Measurements from ENCODE around the gene C19orf67.

Gene C19orf67

DNA sequence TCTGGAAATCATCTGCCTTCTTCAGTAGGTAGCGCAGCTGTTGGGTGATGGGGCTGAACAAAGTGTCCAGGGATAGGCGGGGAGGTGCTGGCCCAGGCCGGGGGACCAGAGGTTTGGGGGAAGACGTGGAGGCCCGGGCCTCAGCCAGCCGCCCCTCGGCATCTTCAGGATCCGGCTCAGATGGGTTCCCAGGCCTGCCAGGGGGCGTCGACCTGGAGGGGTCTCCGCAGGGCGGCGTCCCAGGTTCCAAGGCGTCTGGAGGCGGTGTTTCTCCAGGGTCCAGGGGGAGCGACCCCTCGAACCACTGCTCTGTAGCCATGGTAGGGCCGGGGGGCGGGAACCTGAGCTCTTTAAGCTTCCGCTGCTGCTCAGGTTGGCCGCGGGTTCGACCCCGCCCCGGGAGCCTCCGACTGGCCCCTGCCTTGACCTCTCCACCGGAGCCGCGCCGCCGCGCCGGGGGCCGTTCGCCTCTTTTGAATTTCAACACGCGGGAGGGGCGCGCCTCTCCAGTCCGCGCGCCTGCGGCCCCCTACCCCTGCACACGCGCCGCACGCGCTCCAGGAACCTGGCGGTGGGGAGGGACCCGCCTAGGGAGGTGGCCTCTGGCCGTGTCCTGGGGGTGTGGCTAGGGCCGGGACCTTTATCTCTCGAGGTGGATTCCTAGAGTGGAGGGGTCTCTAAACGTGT lies at the start of gene C19orf67:
Gene C19orf67, minus strand, starts transcription at position 475 of the 687 bp plus-strand sequence. Its CDS starts 156 bp downstream, at position 319.
- Histone ChIP-seq H3K9me3 (ENCODE audit: control insufficient read depth in 2 of 2, low read length in 2 of 2) (no peaks in the 10 kb centered on the region), H3K27me3 (ENCODE audit: control insufficient read depth in 1 of 2, insufficient read depth in 2 of 2, low read length in 2 of 2) (no peaks in the 10 kb centered on the region), H3K4me3 (ENCODE audit: low read length in 2 of 2) (no peak within 1 kb of the TSS), H3K9ac (ENCODE audit: low read length in 2 of 2) (no peak within 1 kb of the TSS), H3K36me3 (ENCODE audit: control insufficient read depth in 2 of 2, insufficient read depth in 2 of 2, low read length in 2 of 2) (peaks cover 5 to 6% of the 10 kb centered on the region in 2 donors), H3K27ac (ENCODE audit: low read length) (no peak within 1 kb of the TSS), H3K4me1 (ENCODE audit: control insufficient read depth, insufficient read depth, low read length) (peaks cover 22% of the 10 kb centered on the region)

DNA sequence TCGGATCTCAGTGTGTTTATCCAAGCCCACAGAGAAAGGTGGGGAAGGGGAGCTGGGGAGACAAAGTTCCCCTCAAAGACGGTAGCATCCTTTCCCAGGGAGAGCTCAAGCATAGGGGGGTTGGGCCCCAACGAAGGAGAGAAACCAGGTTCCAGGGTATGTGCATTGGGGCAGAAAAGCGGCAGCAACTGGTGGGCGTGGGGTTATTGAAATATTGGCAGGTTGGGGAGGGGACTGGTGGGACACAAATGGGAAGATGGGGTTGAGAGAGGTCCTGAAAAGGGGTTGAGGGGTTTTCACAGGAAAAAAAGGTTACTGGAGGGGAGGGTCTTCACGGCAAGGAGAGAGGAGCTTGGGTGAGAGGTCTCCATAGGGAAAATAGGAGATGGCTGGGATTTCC lies 49.8 kb upstream of the C19orf67 start:
- no peak overlapping the region for H3K27ac ChIP-seq (ENCODE audit: low read length)

GRCh38 chr19:14127929-14128509 lies 42.4 kb upstream of the C19orf67 start:
- Histone ChIP-seq H3K27ac (ENCODE audit: low read length) (no peak overlapping the region), H3K9ac (ENCODE audit: low read length in 2 of 2) (no peak overlapping the region), H3K9me3 (ENCODE audit: control insufficient read depth in 2 of 2, low read length in 2 of 2) (no peaks in the 10 kb centered on the region), H3K27me3 (ENCODE audit: control insufficient read depth in 1 of 2, insufficient read depth in 2 of 2, low read length in 2 of 2) (no peaks in the 10 kb centered on the region), H3K4me3 (ENCODE audit: low read length in 2 of 2) (no peak overlapping the region), H3K4me1 (ENCODE audit: control insufficient read depth, insufficient read depth, low read length) (no peaks in the 10 kb centered on the region), H3K36me3 (ENCODE audit: control insufficient read depth in 2 of 2, insufficient read depth in 2 of 2, low read length in 2 of 2) (no peaks in the 10 kb centered on the region)

More for the DNA sequence above, 49.8 kb upstream of the C19orf67 start:
- H3K4me1 ChIP-seq (ENCODE audit: control insufficient read depth, insufficient read depth, low read length): peaks cover 25% of the 10 kb centered on the region
- H3K36me3 ChIP-seq (ENCODE audit: control insufficient read depth in 2 of 2, insufficient read depth in 2 of 2, low read length in 2 of 2): no peaks in the 10 kb centered on the region
- H3K9me3 ChIP-seq (ENCODE audit: control insufficient read depth in 2 of 2, low read length in 2 of 2): no peaks in the 10 kb centered on the region
- H3K27me3 ChIP-seq (ENCODE audit: control insufficient read depth in 1 of 2, insufficient read depth in 2 of 2, low read length in 2 of 2): no peaks in the 10 kb centered on the region
- no peak overlapping the region for H3K4me3 ChIP-seq (ENCODE audit: low read length in 2 of 2)
- H3K9ac ChIP-seq (ENCODE audit: low read length in 2 of 2): no peak overlapping the region

GRCh38 chr19:14127176-14127575 lies 41.6 kb upstream of the C19orf67 start:
- H3K27ac ChIP-seq (ENCODE audit: low read length): no peak overlapping the region
- H3K36me3 ChIP-seq (ENCODE audit: control insufficient read depth in 2 of 2, insufficient read depth in 2 of 2, low read length in 2 of 2): no peaks in the 10 kb centered on the region
- no peaks in the 10 kb centered on the region for H3K27me3 ChIP-seq (ENCODE audit: control insufficient read depth in 1 of 2, insufficient read depth in 2 of 2, low read length in 2 of 2)
- H3K4me1 ChIP-seq (ENCODE audit: control insufficient read depth, insufficient read depth, low read length): no peaks in the 10 kb centered on the region
- no peak overlapping the region for H3K4me3 ChIP-seq (ENCODE audit: low read length in 2 of 2)
- no peaks in the 10 kb centered on the region for H3K9me3 ChIP-seq (ENCODE audit: control insufficient read depth in 2 of 2, low read length in 2 of 2)
- H3K9ac ChIP-seq (ENCODE audit: low read length in 2 of 2): no peak overlapping the region

- Histone ChIP-seq H3K9me3 (ENCODE audit: control insufficient read depth in 2 of 2, low read length in 2 of 2) (no peaks in the 10 kb centered on the region), H3K36me3 (ENCODE audit: control insufficient read depth in 2 of 2, insufficient read depth in 2 of 2, low read length in 2 of 2) (no peaks in the 10 kb centered on the region), H3K27ac (ENCODE audit: low read length) (no peak overlapping the region), H3K9ac (ENCODE audit: low read length in 2 of 2) (no peak overlapping the region), H3K27me3 (ENCODE audit: control insufficient read depth in 1 of 2, insufficient read depth in 2 of 2, low read length in 2 of 2) (no peaks in the 10 kb centered on the region), H3K4me1 (ENCODE audit: control insufficient read depth, insufficient read depth, low read length) (peaks cover 16% of the 10 kb centered on the region), H3K4me3 (ENCODE audit: low read length in 2 of 2) (no peak overlapping the region)
Measured at GRCh38 chr19:14122924-14123323, 37.3 kb upstream of the C19orf67 start.

DNA sequence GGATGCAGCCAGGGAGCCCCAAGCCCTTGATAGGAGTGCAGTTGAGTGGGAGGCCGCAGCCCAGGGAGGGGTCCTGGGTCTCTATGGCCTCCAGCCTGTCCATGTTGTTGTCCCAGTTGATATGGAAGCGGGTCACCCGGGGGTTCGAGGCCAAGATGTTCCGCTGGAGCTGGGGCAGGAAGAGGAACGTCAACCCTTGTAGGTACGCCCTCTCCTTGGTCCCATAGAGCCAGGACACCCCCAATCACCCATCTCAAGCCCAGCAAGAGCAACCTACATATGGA lies 34.9 kb upstream of the C19orf67 start:
- no peaks in the 10 kb centered on the region for H3K36me3 ChIP-seq (ENCODE audit: control insufficient read depth in 2 of 2, insufficient read depth in 2 of 2, low read length in 2 of 2)
- H3K4me3 ChIP-seq (ENCODE audit: low read length in 2 of 2): no peak overlapping the region
- H3K27me3 ChIP-seq (ENCODE audit: control insufficient read depth in 1 of 2, insufficient read depth in 2 of 2, low read length in 2 of 2): no peaks in the 10 kb centered on the region
- no peak overlapping the region for H3K9ac ChIP-seq (ENCODE audit: low read length in 2 of 2)
- H3K27ac ChIP-seq (ENCODE audit: low read length): peak overlapping the region; percentile 99
- peaks cover 32% of the 10 kb centered on the region for H3K4me1 ChIP-seq (ENCODE audit: control insufficient read depth, insufficient read depth, low read length)
- H3K9me3 ChIP-seq (ENCODE audit: control insufficient read depth in 2 of 2, low read length in 2 of 2): no peaks in the 10 kb centered on the region

- Histone ChIP-seq H3K4me1 (ENCODE audit: control insufficient read depth, insufficient read depth, low read length) (peaks cover 36% of the 10 kb centered on the region), H3K27me3 (ENCODE audit: control insufficient read depth in 1 of 2, insufficient read depth in 2 of 2, low read length in 2 of 2) (no peaks in the 10 kb centered on the region), H3K9me3 (ENCODE audit: control insufficient read depth in 2 of 2, low read length in 2 of 2) (no peaks in the 10 kb centered on the region), H3K9ac (ENCODE audit: low read length in 2 of 2) (peak overlapping the region; percentile 58 to 90), H3K4me3 (ENCODE audit: low read length in 2 of 2) (no peak overlapping the region), H3K36me3 (ENCODE audit: control insufficient read depth in 2 of 2, insufficient read depth in 2 of 2, low read length in 2 of 2) (no peaks in the 10 kb centered on the region), H3K27ac (ENCODE audit: low read length) (peak overlapping the region; percentile 99)
Measured at GRCh38 chr19:14119644-14120496, 34.3 kb upstream of the C19orf67 start.

GRCh38 chr19:14119146-14119545 lies 33.6 kb upstream of the C19orf67 start:
- H3K36me3 ChIP-seq (ENCODE audit: control insufficient read depth in 2 of 2, insufficient read depth in 2 of 2, low read length in 2 of 2): no peaks in the 10 kb centered on the region
- H3K9me3 ChIP-seq (ENCODE audit: control insufficient read depth in 2 of 2, low read length in 2 of 2): no peaks in the 10 kb centered on the region
- H3K4me3 ChIP-seq (ENCODE audit: low read length in 2 of 2): peak overlapping the region; percentile 78 to 79
- H3K27ac ChIP-seq (ENCODE audit: low read length): peak overlapping the region; percentile 99
- H3K4me1 ChIP-seq (ENCODE audit: control insufficient read depth, insufficient read depth, low read length): peaks cover 43% of the 10 kb centered on the region
- H3K9ac ChIP-seq (ENCODE audit: low read length in 2 of 2): peak overlapping the region; percentile 90 to 98
- H3K27me3 ChIP-seq (ENCODE audit: control insufficient read depth in 1 of 2, insufficient read depth in 2 of 2, low read length in 2 of 2): no peaks in the 10 kb centered on the region

DNA sequence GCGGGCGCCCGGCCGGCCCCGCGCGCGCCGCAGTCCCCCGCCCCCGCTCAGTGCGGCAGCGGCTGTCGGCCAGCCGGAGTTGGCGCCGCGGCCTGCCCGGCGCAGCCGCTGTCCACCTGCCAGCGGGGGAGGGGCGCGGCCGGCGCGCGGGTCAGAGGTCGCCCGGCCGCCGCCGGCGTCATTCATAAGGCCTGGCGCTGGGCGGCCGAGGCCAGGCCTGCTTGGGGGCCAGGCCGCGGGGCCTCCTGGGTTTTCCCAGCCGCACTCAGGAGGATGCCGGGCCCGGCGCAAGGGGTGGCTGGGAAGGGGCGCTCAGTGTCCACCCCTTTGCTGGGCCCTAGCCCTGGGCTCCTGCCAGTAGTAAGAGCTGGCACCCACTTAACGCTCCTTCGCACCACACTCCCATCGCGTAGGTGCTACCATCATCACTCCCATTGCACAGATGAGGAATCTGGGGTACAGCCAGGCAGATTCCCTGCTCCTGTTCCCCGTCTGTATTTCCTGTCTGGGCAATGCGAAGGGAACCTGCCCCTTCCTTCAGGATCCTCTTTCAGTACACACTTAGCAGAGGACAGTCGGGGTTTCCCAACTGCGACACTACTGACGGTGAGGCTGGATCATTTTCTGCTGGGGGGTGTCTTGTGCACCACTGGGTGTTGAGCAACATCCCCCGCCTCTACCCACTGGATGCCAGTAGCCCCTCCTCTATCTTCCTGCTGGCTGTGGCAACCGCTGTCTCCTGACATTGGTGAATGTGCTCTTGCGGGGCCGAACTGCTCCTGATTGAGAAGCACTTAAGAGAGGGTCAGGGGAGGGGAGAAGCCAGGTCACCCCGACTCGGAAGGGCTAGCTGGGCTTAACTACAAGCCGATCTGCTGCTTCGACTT lies 32.8 kb upstream of the C19orf67 start:
- H3K36me3 ChIP-seq (ENCODE audit: control insufficient read depth in 2 of 2, insufficient read depth in 2 of 2, low read length in 2 of 2): no peaks in the 10 kb centered on the region
- no peaks in the 10 kb centered on the region for H3K9me3 ChIP-seq (ENCODE audit: control insufficient read depth in 2 of 2, low read length in 2 of 2)
- peak overlapping the region; percentile 78 to 79 for H3K4me3 ChIP-seq (ENCODE audit: low read length in 2 of 2)
- peak overlapping the region; percentile 99 for H3K27ac ChIP-seq (ENCODE audit: low read length)
- H3K9ac ChIP-seq (ENCODE audit: low read length in 2 of 2): peak overlapping the region; percentile 90 to 98
- H3K4me1 ChIP-seq (ENCODE audit: control insufficient read depth, insufficient read depth, low read length): peaks cover 51% of the 10 kb centered on the region
- H3K27me3 ChIP-seq (ENCODE audit: control insufficient read depth in 1 of 2, insufficient read depth in 2 of 2, low read length in 2 of 2): no peaks in the 10 kb centered on the region

DNA sequence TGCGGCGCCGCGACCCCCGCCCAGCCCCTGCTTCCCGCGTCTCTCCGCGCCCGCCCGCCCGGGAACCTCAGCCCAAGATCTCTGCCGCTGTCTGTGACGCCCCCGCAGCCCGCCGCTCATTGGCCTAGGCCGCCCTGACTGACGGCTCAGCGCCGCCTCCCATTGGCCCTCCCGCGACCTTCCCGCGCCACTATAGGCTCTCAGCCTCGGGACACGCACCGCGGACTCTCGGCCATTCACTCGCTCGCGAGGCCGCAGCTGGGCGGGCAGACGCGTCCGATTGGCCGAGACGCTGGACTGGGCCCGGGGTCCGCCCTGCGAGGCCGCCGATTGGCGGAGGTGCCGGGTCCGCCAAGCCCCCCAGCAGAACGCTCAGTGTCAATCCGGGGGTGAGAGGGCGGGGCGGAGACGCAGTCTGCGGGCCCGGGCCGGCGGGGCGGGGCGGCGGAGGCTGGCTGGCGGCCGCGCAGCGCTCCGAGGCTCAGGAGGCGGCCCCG lies 32.1 kb upstream of the C19orf67 start, which contains the start of gene PRKACA:
Gene PRKACA, minus strand, starts transcription at position 95 of the 497 bp plus-strand sequence. CDS start 215 bp downstream, outside the sequence.
- H3K36me3 ChIP-seq (ENCODE audit: control insufficient read depth in 2 of 2, insufficient read depth in 2 of 2, low read length in 2 of 2): no peaks in the 10 kb centered on the region
- H3K4me1 ChIP-seq (ENCODE audit: control insufficient read depth, insufficient read depth, low read length): peaks cover 57% of the 10 kb centered on the region
- H3K27ac ChIP-seq (ENCODE audit: low read length): peak within 1 kb of the TSS; percentile 99
- peak within 1 kb of the TSS; percentile 81 to 83 for H3K4me3 ChIP-seq (ENCODE audit: low read length in 2 of 2)
- H3K27me3 ChIP-seq (ENCODE audit: control insufficient read depth in 1 of 2, insufficient read depth in 2 of 2, low read length in 2 of 2): no peaks in the 10 kb centered on the region
- no peaks in the 10 kb centered on the region for H3K9me3 ChIP-seq (ENCODE audit: control insufficient read depth in 2 of 2, low read length in 2 of 2)
- H3K9ac ChIP-seq (ENCODE audit: low read length in 2 of 2): peak within 1 kb of the TSS; percentile 90 to 98

Measured in stomach smooth muscle (tissue), 2 donors.